Dendritic cell treated with granulocyte-macrophage colony-stimulating factor and Interleukin-4, amounts not matched to agents 40 ng/mL and 50 ng/mL, for 4 days (primary cell): ENCODE measurements around the gene KANTR.
"Not testable (repeated sequence)": the region's sequence is repeated elsewhere in the genome, so short reads cannot be mapped to it uniquely, and the experiment has no call there.

ENCODE experiments used
- H3K27ac Mint-ChIP-seq: one replicate; pipeline ENCODE4 v1.8.0; 2022; ENCODE audit warnings: mild to moderate bottlenecking, mixed read lengths
- H3K27me3 Mint-ChIP-seq: one replicate; pipeline ENCODE4 v1.8.0; 2022; ENCODE audit warnings: mild to moderate bottlenecking, mixed read lengths
- H3K36me3 Mint-ChIP-seq: one replicate; pipeline ENCODE4 v1.8.0; 2022; ENCODE audit warnings: low read depth, mixed read lengths
- H3K4me1 Mint-ChIP-seq: one replicate; pipeline ENCODE4 v1.8.0; 2022; ENCODE audit warnings: low read depth, mixed read lengths
- H3K4me3 Mint-ChIP-seq: one replicate; pipeline ENCODE4 v1.8.0; 2022; ENCODE audit warnings: mild to moderate bottlenecking, moderate library complexity, mixed read lengths
- H3K9me3 Mint-ChIP-seq: one replicate; pipeline ENCODE4 v1.8.0; 2022; ENCODE audit warnings: mixed read lengths
- intact Hi-C: fragments of 100-400 bp; cut with micrococcal nuclease; formaldehyde crosslinking; loops from one replicate; pipeline ENCODE4 v1.15.0; 2022

Gene KANTR

DNA sequence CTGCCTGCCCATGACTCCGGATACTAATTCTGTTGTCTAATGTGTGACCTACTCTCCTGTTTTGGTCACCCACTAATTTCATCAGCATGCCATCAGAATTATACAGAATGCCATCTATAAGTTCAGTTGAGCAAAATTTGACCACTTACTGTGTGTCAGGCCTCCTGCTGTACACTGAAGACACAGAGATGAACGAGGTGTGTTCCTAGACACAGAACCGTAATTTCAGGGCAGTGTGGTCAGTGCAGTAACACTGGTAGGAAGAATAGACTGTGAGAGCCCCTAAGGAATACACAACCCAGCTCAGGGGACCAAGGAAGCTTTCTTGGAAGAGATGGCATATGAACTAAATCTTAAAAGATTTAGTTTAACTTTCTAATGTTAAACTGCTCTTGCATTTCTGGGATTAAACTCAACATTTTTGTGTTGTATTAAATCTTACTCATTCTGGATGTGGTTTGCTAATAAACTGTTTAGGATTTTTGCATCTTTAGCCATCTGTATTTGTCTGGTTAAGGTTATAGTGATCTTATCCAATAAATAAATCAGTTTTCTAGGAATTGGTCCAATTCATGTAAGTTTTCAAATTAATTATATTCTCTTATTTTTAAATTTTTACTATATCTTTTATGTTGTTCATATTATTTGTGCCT is 34.3 kb downstream of the KANTR start:
- Mint-ChIP-seq H3K9me3 (no peaks in the 10 kb centered on the region), H3K4me3 (no peak overlapping the region), H3K4me1 (no peaks in the 10 kb centered on the region), H3K36me3 (peaks cover 23% of the 10 kb centered on the region), H3K27me3 (no peaks in the 10 kb centered on the region), H3K27ac (no peak overlapping the region)
- intact Hi-C loops: no loop called here

DNA sequence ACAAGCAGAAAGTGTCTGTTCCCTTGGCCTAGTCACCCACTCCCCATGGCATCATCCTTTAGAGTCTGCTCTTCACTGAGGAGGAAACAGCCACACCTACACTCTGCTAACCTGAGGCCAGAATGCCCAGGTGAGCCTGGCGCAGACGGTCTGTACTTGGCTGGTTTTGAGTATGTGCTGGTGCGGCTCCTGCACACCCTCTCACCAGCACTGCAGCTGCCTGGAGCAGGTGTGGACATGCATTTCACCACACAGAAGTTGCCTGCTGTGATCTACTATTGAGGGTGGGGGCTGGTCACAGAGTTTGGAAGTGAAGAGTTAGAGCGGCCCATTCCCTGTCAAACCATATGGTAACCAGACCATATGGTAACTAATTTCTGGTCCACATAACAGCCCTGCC is 39.5 kb downstream of the KANTR start:
- H3K4me3 Mint-ChIP-seq: no peak overlapping the region
- H3K27ac Mint-ChIP-seq: no peak overlapping the region
- H3K27me3 Mint-ChIP-seq: no peaks in the 10 kb centered on the region
- H3K9me3 Mint-ChIP-seq: no peaks in the 10 kb centered on the region
- intact Hi-C loops: no loop called here
- peaks cover 38% of the 10 kb centered on the region for H3K36me3 Mint-ChIP-seq
- no peaks in the 10 kb centered on the region for H3K4me1 Mint-ChIP-seq

DNA sequence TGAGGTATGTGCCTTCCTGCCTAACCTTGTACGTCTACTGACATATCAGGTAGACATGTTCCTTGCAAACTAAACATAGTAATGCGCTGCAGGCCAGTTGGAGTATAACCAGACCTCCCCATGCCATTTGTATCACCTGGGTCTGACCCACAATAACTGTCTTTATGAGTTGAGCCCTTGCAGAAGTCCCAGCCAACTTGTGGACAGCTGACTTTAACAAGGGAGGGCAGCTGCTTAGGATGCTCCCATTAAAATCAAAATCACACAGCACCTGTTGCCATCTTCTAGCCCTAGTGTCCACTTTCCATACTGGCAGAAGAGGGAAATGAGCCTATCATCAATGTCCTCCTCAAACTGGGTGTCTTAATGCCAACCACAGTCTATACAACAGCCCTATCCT is 41.6 kb downstream of the KANTR start:
- no peak overlapping the region for H3K4me3 Mint-ChIP-seq
- no peaks in the 10 kb centered on the region for H3K4me1 Mint-ChIP-seq

GRCh38 chrX:53153581-53153980 is 59.6 kb downstream of the KANTR start:
- intact Hi-C loops: no loop called here
- H3K27me3 Mint-ChIP-seq: no peaks in the 10 kb centered on the region
- no peaks in the 10 kb centered on the region for H3K9me3 Mint-ChIP-seq
- no peak overlapping the region for H3K4me3 Mint-ChIP-seq
- H3K27ac Mint-ChIP-seq: no peak overlapping the region
- H3K4me1 Mint-ChIP-seq: no peaks in the 10 kb centered on the region
- peaks cover 6% of the 10 kb centered on the region for H3K36me3 Mint-ChIP-seq

More for the DNA sequence above, 41.6 kb downstream of the KANTR start:
- intact Hi-C loops: no loop called here
- Mint-ChIP-seq H3K27ac (no peak overlapping the region), H3K36me3 (peaks cover 37% of the 10 kb centered on the region), H3K27me3 (no peaks in the 10 kb centered on the region), H3K9me3 (no peaks in the 10 kb centered on the region)

DNA sequence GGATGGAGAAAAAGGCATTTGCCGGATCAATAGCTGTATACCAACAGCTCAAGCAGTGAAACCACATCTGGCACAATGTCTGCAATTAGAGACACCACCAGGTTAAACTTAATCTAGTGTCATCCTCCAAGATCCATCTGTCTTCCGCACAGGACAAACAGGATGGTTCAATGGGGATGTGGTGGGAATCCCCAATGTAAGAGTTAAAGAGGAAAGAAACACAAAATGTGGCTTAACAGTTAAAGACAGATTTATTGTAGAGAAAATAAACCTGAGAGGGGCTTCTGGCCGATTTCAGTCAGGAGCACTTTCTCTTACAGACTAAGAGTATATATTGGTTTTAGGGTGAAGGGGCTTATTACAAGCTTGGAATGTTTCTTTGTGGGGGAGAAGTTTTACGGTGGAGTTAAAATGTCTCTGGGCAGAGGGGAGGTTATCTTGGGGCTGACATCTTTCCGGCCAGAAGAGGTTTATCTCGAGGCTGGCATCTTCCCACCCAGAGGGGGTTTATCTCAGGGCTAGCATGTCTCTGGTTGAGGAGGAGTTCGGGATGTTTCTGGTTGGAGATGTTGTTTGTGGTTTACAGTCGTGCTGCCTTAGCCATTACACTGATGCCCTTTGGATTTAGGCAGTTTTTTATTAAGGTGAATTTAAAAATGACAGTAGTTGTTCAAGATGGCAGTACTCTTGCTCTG is 61.7 kb downstream of the KANTR start:
- no peak overlapping the region for H3K4me3 Mint-ChIP-seq
- no peak overlapping the region for H3K27ac Mint-ChIP-seq
- no peaks in the 10 kb centered on the region for H3K9me3 Mint-ChIP-seq
- H3K4me1 Mint-ChIP-seq: no peaks in the 10 kb centered on the region
- no peaks in the 10 kb centered on the region for H3K27me3 Mint-ChIP-seq
- intact Hi-C loops: no loop called here
- H3K36me3 Mint-ChIP-seq: peaks cover 6% of the 10 kb centered on the region

DNA sequence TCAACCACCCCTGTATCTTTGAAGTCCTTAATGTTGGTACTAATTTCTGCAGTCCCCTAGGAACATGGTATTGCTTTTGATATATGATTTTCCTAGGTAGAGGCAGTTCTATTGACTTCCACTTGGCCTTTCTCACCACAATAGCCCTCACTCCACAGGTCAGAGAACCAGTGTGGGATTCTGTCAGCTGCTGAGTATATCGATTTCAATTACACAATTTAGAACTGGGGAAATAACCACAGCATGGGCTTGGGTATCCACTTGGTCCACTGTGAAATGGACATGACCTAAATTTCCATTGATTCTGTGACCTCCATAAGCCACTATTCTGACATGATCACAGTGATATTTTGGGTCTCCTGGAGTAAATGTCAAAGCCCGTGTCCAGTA is 62.3 kb downstream of the KANTR start:
- Mint-ChIP-seq H3K36me3 (peaks cover 6% of the 10 kb centered on the region), H3K9me3 (no peaks in the 10 kb centered on the region), H3K27ac (no peak overlapping the region), H3K4me1 (no peaks in the 10 kb centered on the region), H3K27me3 (no peaks in the 10 kb centered on the region), H3K4me3 (no peak overlapping the region)
- intact Hi-C loops: no loop called here

GRCh38 chrX:53159184-53159583 is 65.2 kb downstream of the KANTR start:
- Mint-ChIP-seq H3K27me3 (no peaks in the 10 kb centered on the region), H3K36me3 (no peaks in the 10 kb centered on the region), H3K4me1 (no peaks in the 10 kb centered on the region), H3K9me3 (no peaks in the 10 kb centered on the region), H3K27ac (no peak overlapping the region), H3K4me3 (no peak overlapping the region)
- intact Hi-C loops: no loop called here

DNA sequence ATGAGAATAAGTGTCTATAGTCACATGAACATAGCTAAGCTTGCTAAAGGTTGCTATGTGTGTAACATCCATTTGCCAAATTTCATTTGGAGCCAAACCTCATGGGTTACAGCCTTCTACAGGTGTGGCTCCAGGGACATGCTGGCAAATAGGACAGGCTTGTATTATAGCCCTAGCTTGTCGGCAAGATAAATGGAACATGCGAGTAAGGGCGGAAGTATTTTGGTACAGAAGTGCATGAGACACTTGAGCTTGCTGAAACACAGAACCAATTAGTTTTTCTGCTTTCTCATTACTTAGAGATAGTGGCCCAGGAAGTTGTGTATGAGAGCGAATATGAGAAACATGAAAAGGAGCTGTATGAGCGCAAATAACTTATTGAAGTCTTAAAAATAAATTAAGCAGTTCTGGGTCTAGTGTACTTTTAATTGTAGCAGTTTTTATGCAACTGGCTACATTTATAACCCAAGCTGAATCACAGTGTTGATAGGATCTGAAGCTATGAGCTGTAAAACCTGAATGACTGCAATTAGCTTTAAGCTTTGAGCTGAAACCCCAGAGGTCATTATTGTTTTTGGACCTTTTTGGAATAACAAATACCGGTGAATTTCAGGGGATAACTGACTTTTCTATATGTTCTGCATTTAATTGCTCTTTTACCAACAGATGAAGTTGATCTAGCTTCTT is 66.5 kb downstream of the KANTR start:
- intact Hi-C loops: no loop called here
- no peak overlapping the region for H3K27ac Mint-ChIP-seq
- H3K4me1 Mint-ChIP-seq: no peaks in the 10 kb centered on the region
- H3K9me3 Mint-ChIP-seq: no peaks in the 10 kb centered on the region
- no peak overlapping the region for H3K4me3 Mint-ChIP-seq
- H3K36me3 Mint-ChIP-seq: no peaks in the 10 kb centered on the region
- H3K27me3 Mint-ChIP-seq: no peaks in the 10 kb centered on the region

GRCh38 chrX:53163436-53163835 is 69.5 kb downstream of the KANTR start:
- intact Hi-C loops: no loop called here
- Mint-ChIP-seq H3K27ac (no peak overlapping the region), H3K36me3 (peaks cover 6% of the 10 kb centered on the region)

DNA sequence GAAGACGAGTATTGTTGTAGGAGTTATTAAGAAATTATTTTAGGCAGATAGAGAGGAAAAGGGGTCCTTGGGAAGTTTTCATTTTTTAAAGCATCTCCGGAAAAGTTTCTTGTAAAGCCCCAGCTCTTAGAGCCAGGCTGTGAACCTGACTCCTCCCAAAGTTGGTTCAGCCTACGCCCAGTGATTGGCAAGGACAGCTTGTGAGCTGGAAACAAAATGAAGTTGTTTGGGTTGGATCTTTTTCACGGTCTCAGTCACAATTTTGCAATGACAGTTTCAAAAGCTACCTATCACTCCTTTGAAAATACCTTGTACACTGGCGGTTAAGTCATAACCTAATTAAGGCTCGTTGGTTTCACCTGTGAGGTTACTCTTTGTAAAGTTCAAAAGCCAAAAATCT is 70.6 kb downstream of the KANTR start:
- H3K27me3 Mint-ChIP-seq, H3K4me3 Mint-ChIP-seq, H3K4me1 Mint-ChIP-seq, intact Hi-C loops, H3K9me3 Mint-ChIP-seq, H3K36me3 Mint-ChIP-seq, H3K27ac Mint-ChIP-seq: not testable (repeated sequence)

More at GRCh38 chrX:53163436-53163835, 69.5 kb downstream of the KANTR start:
- no peaks in the 10 kb centered on the region for H3K9me3 Mint-ChIP-seq
- no peaks in the 10 kb centered on the region for H3K27me3 Mint-ChIP-seq
- H3K4me3 Mint-ChIP-seq: no peak overlapping the region
- H3K4me1 Mint-ChIP-seq: no peaks in the 10 kb centered on the region

DNA sequence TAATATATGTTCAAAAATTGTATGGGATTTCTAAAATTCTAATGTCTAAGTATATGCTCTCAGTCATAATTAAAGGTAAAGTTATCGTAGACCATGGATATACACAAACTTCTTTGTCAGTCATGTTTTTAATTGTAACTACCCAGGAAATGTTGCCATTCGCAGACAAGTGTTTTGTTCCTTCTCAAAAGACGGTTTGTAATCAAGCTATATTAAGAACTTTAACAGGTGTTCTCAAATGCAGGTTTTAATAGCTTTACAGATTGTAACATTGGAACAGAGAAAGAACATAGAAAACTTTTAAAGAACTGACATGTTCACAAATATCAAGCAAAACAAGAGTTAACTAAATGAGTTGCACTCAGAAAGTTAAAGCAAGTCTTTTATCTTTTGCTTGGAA is 72.2 kb downstream of the KANTR start:
- intact Hi-C loops: no loop called here
- no peaks in the 10 kb centered on the region for H3K9me3 Mint-ChIP-seq
- no peak overlapping the region for H3K4me3 Mint-ChIP-seq
- no peaks in the 10 kb centered on the region for H3K27me3 Mint-ChIP-seq
- H3K4me1 Mint-ChIP-seq: no peaks in the 10 kb centered on the region
- peaks cover 6% of the 10 kb centered on the region for H3K36me3 Mint-ChIP-seq
- H3K27ac Mint-ChIP-seq: no peak overlapping the region

DNA sequence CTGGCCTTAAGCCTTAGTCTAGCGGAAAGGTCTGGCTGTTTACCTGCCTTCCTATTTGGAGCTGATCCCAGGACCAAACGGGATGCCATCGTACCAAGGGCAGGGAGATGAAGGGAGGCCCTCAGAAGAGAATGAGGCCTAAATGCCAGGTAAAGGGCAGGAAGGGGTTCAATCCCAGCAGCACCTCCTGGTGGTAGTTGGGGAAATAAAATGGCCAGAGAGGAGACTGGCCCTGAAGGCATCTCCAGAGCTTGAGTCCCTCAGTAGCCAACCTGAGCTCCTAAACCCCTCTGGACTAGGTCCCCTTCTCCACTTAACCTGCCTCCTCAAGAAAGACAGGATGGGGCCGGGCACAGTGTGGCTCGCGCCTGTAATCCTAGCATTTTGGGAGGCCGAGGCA is 77.4 kb downstream of the KANTR start:
- intact Hi-C loops: no loop called here
- no peak overlapping the region for H3K4me3 Mint-ChIP-seq
- no peaks in the 10 kb centered on the region for H3K27me3 Mint-ChIP-seq
- no peaks in the 10 kb centered on the region for H3K4me1 Mint-ChIP-seq
- H3K36me3 Mint-ChIP-seq: peaks cover 10% of the 10 kb centered on the region
- peaks cover 7% of the 10 kb centered on the region for H3K9me3 Mint-ChIP-seq
- no peak overlapping the region for H3K27ac Mint-ChIP-seq
